ENCODE data around the gene ATXN2. TPM values are rescaled to one million over a fixed set of nuclear protein-coding genes. Genes with fewer than 3 reads are reported as not detected.

Gene ATXN2
- total and polyA plus RNA-seq, 9 of the 15 experiments (the other 6 are each of a cell fraction or from before 2014, with no cell fraction given): 16.8 to 67.8 (median 29.3) TPM

DNA sequence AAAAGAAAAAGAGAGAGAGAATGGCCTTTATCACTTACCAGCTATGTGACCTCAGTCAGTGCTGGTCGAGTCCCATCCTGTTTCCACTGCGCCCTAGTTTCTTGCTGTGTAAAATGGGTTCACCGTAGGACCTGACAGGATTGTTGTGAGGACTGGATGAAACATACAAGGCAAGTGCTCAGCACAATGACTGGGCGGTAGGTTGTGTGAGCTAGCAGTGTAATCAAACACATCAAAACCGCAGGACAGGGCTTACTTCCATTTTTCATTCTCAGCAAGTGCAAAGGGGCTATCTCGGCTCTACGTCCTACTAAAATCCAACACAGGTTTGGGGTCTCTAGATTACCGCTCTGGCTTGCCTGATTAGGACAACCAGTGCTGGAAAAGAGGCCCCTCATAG lies 36.4 kb upstream of the ATXN2 start (continued):
- peak; percentile 53 for TF ChIP-seq ARID1B (IDR thresholded peaks at IDR 0.05)
- TF ChIP-seq CBFA2T2 (conservative IDR thresholded peaks at IDR 0.05): peak; percentile 55
- peak; percentile 37 for TF ChIP-seq MAFG (tag; conservative IDR thresholded peaks at IDR 0.05)
- 0 out of 4 replicates have a peak, but pooled peaks of 1 of the 2 experiments have one; percentile 14 for TF ChIP-seq MAZ (CRISPR knock-in tag; conservative IDR thresholded peaks at IDR 0.05 in 1 of 2, IDR thresholded peaks at IDR 0.05 in 1 of 2)
- no peak; the same call in 1 of the 2 replicates for TF ChIP-seq NFE2L1 (tag; IDR thresholded peaks at IDR 0.05; ENCODE audit: borderline replicate concordance, low read depth)
- TF ChIP-seq, protein P1, sequence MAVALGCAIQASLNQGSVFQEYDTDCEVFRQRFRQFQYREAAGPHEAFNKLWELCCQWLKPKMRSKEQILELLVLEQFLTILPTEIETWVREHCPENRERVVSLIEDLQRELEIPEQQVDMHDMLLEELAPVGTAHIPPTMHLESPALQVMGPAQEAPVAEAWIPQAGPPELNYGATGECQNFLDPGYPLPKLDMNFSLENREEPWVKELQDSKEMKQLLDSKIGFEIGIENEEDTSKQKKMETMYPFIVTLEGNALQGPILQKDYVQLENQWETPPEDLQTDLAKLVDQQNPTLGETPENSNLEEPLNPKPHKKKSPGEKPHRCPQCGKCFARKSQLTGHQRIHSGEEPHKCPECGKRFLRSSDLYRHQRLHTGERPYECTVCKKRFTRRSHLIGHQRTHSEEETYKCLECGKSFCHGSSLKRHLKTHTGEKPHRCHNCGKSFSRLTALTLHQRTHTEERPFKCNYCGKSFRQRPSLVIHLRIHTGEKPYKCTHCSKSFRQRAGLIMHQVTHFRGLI (CRISPR knock-in tag; IDR thresholded peaks at IDR 0.05): no peak
- TF ChIP-seq ATF1 (CRISPR knock-in tag; IDR thresholded peaks at IDR 0.05): no peak
- TF ChIP-seq ATF1 (tag; IDR thresholded peaks at IDR 0.05): peak; percentile 48; the same call in 1 of the 2 replicates
- no peak for TF ChIP-seq RBBP5 (IDR thresholded peaks at IDR 0.05; ENCODE audit: borderline replicate concordance, insufficient read depth, low read length, poor library complexity, severe bottlenecking)
- TF ChIP-seq YY1 (IDR thresholded peaks at IDR 0.05; ENCODE audit: borderline replicate concordance in 1 of 3, control insufficient read depth in 1 of 3, extremely low read depth in 1 of 3, insufficient read depth in 3 of 3, insufficient read length in 1 of 3, insufficient replicate concordance in 2 of 3, low read depth in 1 of 3, low read length in 2 of 3): peak in 1 of 3 experiments; percentile 68
- 0 out of 2 replicates have a peak, but pooled peaks have one; percentile 35 for TF ChIP-seq PML (IDR thresholded peaks at IDR 0.05; ENCODE audit: low read length)
- no peak for TF ChIP-seq TCFL5 (CRISPR knock-in tag; conservative IDR thresholded peaks at IDR 0.05)
- TF ChIP-seq NR2C2 (CRISPR knock-in tag; IDR thresholded peaks at IDR 0.05): no peak
- TF ChIP-seq NR2C2 (tag; IDR thresholded peaks at IDR 0.05): 0 out of 2 replicates have a peak, but pooled peaks have one; percentile 4
- TF ChIP-seq, protein P2, sequence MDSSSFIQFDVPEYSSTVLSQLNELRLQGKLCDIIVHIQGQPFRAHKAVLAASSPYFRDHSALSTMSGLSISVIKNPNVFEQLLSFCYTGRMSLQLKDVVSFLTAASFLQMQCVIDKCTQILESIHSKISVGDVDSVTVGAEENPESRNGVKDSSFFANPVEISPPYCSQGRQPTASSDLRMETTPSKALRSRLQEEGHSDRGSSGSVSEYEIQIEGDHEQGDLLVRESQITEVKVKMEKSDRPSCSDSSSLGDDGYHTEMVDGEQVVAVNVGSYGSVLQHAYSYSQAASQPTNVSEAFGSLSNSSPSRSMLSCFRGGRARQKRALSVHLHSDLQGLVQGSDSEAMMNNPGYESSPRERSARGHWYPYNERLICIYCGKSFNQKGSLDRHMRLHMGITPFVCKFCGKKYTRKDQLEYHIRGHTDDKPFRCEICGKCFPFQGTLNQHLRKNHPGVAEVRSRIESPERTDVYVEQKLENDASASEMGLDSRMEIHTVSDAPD (CRISPR knock-in tag; IDR thresholded peaks at IDR 0.05): no peak
- TF ChIP-seq KDM1A (IDR thresholded peaks at IDR 0.05): peak; percentile 62 to 79; a peak in 3 of 4 replicates
- peak; percentile 56; the same call in 1 of the 2 replicates for TF ChIP-seq SOX6 (IDR thresholded peaks at IDR 0.05)
- TF ChIP-seq ZNF444 (CRISPR knock-in tag; IDR thresholded peaks at IDR 0.05): no peak
- TF ChIP-seq TBL1XR1 (IDR thresholded peaks at IDR 0.05; ENCODE audit: low read length in 2 of 2): no peak
- TF ChIP-seq, protein P3, sequence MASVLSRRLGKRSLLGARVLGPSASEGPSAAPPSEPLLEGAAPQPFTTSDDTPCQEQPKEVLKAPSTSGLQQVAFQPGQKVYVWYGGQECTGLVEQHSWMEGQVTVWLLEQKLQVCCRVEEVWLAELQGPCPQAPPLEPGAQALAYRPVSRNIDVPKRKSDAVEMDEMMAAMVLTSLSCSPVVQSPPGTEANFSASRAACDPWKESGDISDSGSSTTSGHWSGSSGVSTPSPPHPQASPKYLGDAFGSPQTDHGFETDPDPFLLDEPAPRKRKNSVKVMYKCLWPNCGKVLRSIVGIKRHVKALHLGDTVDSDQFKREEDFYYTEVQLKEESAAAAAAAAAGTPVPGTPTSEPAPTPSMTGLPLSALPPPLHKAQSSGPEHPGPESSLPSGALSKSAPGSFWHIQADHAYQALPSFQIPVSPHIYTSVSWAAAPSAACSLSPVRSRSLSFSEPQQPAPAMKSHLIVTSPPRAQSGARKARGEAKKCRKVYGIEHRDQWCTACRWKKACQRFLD (CRISPR knock-in tag; IDR thresholded peaks at IDR 0.05): peak; percentile 25; the same call in 1 of the 2 replicates
- no peak for TF ChIP-seq ZNF764 (CRISPR knock-in tag; IDR thresholded peaks at IDR 0.05; ENCODE audit: low read depth)

Measured in K562 (cell line).